Measurements from ENCODE around the gene KIF4A.
"Not testable (repeated sequence)": the region's sequence is repeated elsewhere in the genome, so short reads cannot be mapped to it uniquely, and the experiment has no call there.

GRCh38 chrX:70348825-70349224 is 58.9 kb downstream of the KIF4A start:
- TF ChIP-seq ESRRA (IDR thresholded peaks at IDR 0.05; ENCODE audit: borderline replicate concordance, low read depth); RCOR1 (IDR thresholded peaks at IDR 0.05; ENCODE audit: borderline replicate concordance in 1 of 2, low read depth in 2 of 2, low read length in 2 of 2); SIX5 (IDR thresholded peaks at IDR 0.05; ENCODE audit: borderline replicate concordance in 1 of 2, insufficient read depth in 1 of 2, low read depth in 1 of 2, low read length in 2 of 2); XRCC3 (IDR thresholded peaks at IDR 0.05); ZNF766 (CRISPR knock-in tag; conservative IDR thresholded peaks at IDR 0.05); MAX (CRISPR knock-in tag; IDR thresholded peaks at IDR 0.05); ZNF121 (CRISPR knock-in tag; conservative IDR thresholded peaks at IDR 0.05): not testable (repeated sequence)

All from K562 (cell line).